Right atrium auricular region (tissue), 2 donors: Measurements from ENCODE around the gene NCOA3. TPM values are rescaled to one million over a fixed set of nuclear protein-coding genes. Genes with fewer than 3 reads are reported as not detected.

Source experiments
- DNase-seq: peaks from one replicate; pipeline ENCODE4 v3.0.0-alpha.2; 2019; ENCODE audit warnings: low spot score
- H3K27ac ChIP-seq, 2 donors: fragments of 200-600 bp; sonication (generic); 1 replicate in 1 of 2; 2 replicates in 1 of 2; pipeline ENCODE4 v1.5.1; 2016 to 2019
- H3K27me3 ChIP-seq, 2 donors: fragments of 200-600 bp; sonication (generic); one replicate each; pipeline versions ENCODE4 v1.5.1 to v1.6.0; 2017 to 2019
- H3K36me3 ChIP-seq: fragments of 200-600 bp; sonication (generic); one replicate; pipeline ENCODE4 v1.5.1; 2016
- H3K4me1 ChIP-seq, 2 donors: fragments of 200-600 bp; sonication (generic); one replicate each; pipeline versions ENCODE4 v1.5.1 to v1.6.0; 2017 to 2019
- H3K4me3 ChIP-seq, 2 donors: fragments of 200-600 bp; sonication (generic); 1 replicate in 1 of 2; 2 replicates in 1 of 2; pipeline ENCODE4 v1.5.1; 2017 to 2019; ENCODE audit warnings: mild to moderate bottlenecking in 1 of 2, moderate library complexity in 1 of 2
- H3K9me3 ChIP-seq, 2 donors: fragments of 200-600 bp; sonication (generic); one replicate each; pipeline ENCODE4 v1.5.1; 2019
- total RNA-seq, 2 donors: library from RNA; depleted of rRNA; stranded (reverse); fragments of >200 nt; gene quantifications; one replicate each; pipeline ENCODE4 v1.1.0, GENCODE V29; 2016
- TF ChIP-seq, protein P1 (sequence below), 2 donors: fragments of 200-600 bp; sonication (generic); IDR thresholded peaks; one replicate each; pipeline ENCODE4 v1.5.1; 2019; ENCODE audit warnings: antibody characterized with exemption in 2 of 2

NCOA3 gene
- total RNA-seq, 2 donors from 2014 or later = 24.1 to 27.4 TPM

DNA sequence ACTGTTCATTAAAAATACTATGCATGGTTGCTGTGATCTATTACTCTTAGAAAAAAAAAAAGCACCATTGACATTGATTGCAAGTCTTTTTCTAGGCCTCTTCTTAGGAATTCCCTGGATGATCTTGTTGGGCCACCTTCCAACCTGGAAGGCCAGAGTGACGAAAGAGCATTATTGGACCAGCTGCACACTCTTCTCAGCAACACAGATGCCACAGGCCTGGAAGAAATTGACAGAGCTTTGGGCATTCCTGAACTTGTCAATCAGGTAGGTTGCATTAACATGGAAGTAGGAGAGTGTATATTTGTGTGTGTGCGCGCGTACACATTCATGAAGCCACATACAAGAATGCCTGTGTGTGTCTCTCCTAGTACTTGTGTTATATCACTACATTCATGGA lies 140.4 kb downstream of the NCOA3 start:
- Histone ChIP-seq H3K27me3 (no peaks in the 10 kb centered on the region), H3K27ac (no peak overlapping the region), H3K36me3 (peaks cover 68% of the 10 kb centered on the region), H3K4me3 (no peak overlapping the region), H3K9me3 (no peaks in the 10 kb centered on the region), H3K4me1 (no peaks in the 10 kb centered on the region)
- DNase-seq = no peak
- TF ChIP-seq, protein P1, sequence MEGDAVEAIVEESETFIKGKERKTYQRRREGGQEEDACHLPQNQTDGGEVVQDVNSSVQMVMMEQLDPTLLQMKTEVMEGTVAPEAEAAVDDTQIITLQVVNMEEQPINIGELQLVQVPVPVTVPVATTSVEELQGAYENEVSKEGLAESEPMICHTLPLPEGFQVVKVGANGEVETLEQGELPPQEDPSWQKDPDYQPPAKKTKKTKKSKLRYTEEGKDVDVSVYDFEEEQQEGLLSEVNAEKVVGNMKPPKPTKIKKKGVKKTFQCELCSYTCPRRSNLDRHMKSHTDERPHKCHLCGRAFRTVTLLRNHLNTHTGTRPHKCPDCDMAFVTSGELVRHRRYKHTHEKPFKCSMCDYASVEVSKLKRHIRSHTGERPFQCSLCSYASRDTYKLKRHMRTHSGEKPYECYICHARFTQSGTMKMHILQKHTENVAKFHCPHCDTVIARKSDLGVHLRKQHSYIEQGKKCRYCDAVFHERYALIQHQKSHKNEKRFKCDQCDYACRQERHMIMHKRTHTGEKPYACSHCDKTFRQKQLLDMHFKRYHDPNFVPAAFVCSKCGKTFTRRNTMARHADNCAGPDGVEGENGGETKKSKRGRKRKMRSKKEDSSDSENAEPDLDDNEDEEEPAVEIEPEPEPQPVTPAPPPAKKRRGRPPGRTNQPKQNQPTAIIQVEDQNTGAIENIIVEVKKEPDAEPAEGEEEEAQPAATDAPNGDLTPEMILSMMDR (IDR thresholded peaks at IDR 0.05) = no peak

DNA sequence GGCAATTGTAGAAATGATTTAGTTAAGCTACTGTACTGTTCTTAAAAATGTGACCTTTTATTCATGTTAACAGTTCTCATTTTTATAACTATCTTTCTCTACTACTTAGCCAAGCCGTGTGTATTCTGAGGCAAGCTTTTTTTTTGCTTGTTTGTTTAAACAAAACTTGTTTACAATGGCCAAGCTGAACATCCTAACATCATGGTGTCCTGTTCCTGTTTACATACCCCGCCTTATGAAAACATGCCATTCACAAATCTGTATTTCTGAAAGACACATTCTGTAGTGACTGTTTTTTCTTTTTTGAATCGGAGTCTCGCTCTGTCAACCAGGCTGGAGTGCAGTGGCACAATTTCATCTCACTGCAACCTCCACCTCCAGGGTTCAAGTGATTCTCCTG lies 140.9 kb downstream of the NCOA3 start:
- Histone ChIP-seq H3K27me3 (no peaks in the 10 kb centered on the region), H3K9me3 (no peaks in the 10 kb centered on the region), H3K4me3 (no peak overlapping the region), H3K4me1 (no peaks in the 10 kb centered on the region), H3K36me3 (peaks cover 70% of the 10 kb centered on the region), H3K27ac (no peak overlapping the region)
- TF ChIP-seq, protein P1 (IDR thresholded peaks at IDR 0.05) = no peak
- DNase-seq = no peak

DNA sequence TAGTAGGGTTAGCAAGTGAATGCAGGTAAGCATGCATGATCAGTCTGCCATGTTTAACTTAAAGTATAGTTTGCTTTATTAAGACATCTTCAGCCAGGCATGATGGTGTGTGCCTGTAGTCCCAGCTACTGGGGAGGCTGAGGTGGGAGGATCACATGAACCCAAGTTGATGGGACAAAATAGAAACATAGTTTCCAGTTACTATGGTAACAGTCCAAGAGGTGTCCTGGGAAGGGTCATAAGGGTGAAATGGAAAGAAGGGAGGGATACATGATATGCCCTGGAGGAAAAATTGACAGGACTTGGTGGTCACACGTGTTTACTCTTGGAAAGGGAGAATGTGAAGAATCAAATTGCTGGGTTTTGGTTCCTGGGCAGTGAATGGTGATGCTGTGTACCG lies 143.9 kb downstream of the NCOA3 start:
- Histone ChIP-seq H3K4me3 (no peak overlapping the region), H3K9me3 (no peaks in the 10 kb centered on the region), H3K4me1 (no peaks in the 10 kb centered on the region), H3K27me3 (no peaks in the 10 kb centered on the region), H3K36me3 (peaks cover 72% of the 10 kb centered on the region), H3K27ac (no peak overlapping the region)
- TF ChIP-seq, protein P1 (IDR thresholded peaks at IDR 0.05) = no peak
- no peak for DNase-seq

DNA sequence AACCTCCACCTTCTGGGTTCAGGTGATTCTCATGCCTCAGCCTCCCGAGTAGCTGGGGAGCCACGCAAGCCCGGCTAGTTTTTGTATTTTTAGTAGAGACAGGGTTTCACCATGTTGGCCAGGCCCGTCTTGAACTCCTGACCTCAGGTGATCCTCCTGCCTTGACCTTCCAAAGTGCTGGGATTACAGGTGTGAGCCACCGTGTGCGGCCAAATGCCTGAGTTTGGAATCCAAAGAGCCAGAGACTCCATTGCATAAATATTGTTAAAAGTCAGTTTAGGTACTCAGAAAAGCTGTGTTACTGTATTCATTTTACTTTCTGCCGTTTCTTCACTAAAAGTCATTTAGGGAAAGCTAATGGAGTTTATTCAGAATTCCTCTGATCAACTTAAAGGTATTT lies 146.3 kb downstream of the NCOA3 start:
- Histone ChIP-seq H3K9me3 (no peaks in the 10 kb centered on the region), H3K27me3 (no peaks in the 10 kb centered on the region), H3K4me1 (no peaks in the 10 kb centered on the region), H3K4me3 (no peak overlapping the region), H3K27ac (no peak overlapping the region), H3K36me3 (peaks cover 85% of the 10 kb centered on the region)
- no peak for DNase-seq
- TF ChIP-seq, protein P1 (IDR thresholded peaks at IDR 0.05) = no peak

DNA sequence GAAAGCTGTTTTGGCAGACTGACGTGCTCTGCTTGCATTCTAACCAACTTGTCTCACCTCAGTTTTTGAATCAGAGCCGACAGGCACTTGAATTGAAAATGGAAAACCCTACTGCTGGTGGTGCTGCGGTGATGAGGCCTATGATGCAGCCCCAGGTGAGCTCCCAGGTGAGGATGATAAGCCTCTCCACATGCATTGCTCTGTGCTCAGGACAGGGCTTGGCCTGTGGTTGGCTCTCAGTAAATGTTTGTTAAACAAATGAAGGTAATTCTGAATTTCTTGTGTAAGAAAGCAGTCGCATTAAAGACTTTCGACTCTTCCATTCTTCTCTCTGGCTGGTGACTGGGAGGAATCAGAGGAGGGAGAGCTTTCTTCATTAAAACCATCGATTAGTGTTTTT lies 147.3 kb downstream of the NCOA3 start:
- peaks cover 86% of the 10 kb centered on the region for H3K36me3 ChIP-seq
- no peak overlapping the region for H3K4me3 ChIP-seq
- TF ChIP-seq, protein P1 (IDR thresholded peaks at IDR 0.05) = no peak
- H3K4me1 ChIP-seq = no peaks in the 10 kb centered on the region
- H3K9me3 ChIP-seq = no peaks in the 10 kb centered on the region
- H3K27me3 ChIP-seq = no peaks in the 10 kb centered on the region
- DNase-seq = no peak
- no peak overlapping the region for H3K27ac ChIP-seq

DNA sequence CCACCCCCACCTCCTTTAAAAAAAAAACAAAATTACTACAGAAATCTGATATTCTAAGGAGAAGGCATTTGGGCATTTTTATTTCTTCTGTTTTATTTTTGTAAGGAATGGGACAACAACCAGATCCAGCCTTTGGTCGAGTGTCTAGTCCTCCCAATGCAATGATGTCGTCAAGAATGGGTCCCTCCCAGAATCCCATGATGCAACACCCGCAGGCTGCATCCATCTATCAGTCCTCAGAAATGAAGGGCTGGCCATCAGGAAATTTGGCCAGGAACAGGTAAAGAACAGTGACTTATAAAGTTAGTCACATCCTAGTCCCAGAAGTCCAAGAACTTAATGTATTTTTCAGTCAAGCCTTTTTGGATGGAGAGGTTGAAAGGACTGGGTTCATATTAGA lies 150.6 kb downstream of the NCOA3 start:
- H3K4me1 ChIP-seq = no peaks in the 10 kb centered on the region
- TF ChIP-seq, protein P1 (IDR thresholded peaks at IDR 0.05) = no peak
- no peak overlapping the region for H3K27ac ChIP-seq
- H3K4me3 ChIP-seq = no peak overlapping the region
- H3K36me3 ChIP-seq = peaks cover 73% of the 10 kb centered on the region
- DNase-seq = no peak
- no peaks in the 10 kb centered on the region for H3K27me3 ChIP-seq
- H3K9me3 ChIP-seq = no peaks in the 10 kb centered on the region
